ENCODE measurements around the gene TMEM244.

Gene TMEM244, protein sequence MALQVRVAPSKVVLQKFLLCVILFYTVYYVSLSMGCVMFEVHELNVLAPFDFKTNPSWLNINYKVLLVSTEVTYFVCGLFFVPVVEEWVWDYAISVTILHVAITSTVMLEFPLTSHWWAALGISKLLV

GRCh38 chr6:129860908-129861665 lies at the start of gene TMEM244:
Gene TMEM244 (minus strand): TSS chr6:129861315. CDS start chr6:129861188, 127 bp downstream.
- TF ChIP-seq, protein P1, sequence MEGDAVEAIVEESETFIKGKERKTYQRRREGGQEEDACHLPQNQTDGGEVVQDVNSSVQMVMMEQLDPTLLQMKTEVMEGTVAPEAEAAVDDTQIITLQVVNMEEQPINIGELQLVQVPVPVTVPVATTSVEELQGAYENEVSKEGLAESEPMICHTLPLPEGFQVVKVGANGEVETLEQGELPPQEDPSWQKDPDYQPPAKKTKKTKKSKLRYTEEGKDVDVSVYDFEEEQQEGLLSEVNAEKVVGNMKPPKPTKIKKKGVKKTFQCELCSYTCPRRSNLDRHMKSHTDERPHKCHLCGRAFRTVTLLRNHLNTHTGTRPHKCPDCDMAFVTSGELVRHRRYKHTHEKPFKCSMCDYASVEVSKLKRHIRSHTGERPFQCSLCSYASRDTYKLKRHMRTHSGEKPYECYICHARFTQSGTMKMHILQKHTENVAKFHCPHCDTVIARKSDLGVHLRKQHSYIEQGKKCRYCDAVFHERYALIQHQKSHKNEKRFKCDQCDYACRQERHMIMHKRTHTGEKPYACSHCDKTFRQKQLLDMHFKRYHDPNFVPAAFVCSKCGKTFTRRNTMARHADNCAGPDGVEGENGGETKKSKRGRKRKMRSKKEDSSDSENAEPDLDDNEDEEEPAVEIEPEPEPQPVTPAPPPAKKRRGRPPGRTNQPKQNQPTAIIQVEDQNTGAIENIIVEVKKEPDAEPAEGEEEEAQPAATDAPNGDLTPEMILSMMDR (IDR thresholded peaks at IDR 0.05; ENCODE audit: borderline replicate concordance, insufficient read depth, low read depth, low read length): no peak
- H3K4me3 ChIP-seq (ENCODE audit: low read depth, low read length): no peak within 1 kb of the TSS

GRCh38 chr6:129908858-129909257 lies 47.7 kb upstream of the TMEM244 start:
- no peak overlapping the region for H3K4me3 ChIP-seq (ENCODE audit: low read depth, low read length)
- TF ChIP-seq, protein P1 (IDR thresholded peaks at IDR 0.05; ENCODE audit: borderline replicate concordance, insufficient read depth, low read depth, low read length): no peak

GRCh38 chr6:129908356-129908755 lies 47.2 kb upstream of the TMEM244 start:
- no peak overlapping the region for H3K4me3 ChIP-seq (ENCODE audit: low read depth, low read length)
- TF ChIP-seq, protein P1 (IDR thresholded peaks at IDR 0.05; ENCODE audit: borderline replicate concordance, insufficient read depth, low read depth, low read length): no peak

GRCh38 chr6:129906515-129907077 lies 45.5 kb upstream of the TMEM244 start:
- H3K4me3 ChIP-seq (ENCODE audit: low read depth, low read length): no peak overlapping the region

DNA sequence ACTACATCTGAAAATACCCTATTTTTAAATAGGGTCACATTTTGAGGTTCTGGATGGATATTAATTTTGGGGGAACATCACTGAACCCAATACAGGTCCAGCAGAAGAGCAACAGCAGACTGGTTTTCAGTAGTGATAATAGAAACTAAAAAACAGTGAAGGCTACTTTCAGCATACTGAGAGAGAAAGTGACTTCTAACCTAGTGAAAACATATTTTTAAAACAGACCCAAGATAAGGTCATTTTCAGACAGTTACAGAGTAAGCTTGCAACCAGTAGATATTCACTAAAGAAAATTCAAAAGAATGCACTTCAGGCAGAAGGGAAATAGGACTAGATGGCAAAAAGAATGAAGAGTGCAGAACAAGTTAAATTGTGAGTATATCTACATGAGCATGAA lies 42.0 kb upstream of the TMEM244 start:
- H3K4me3 ChIP-seq (ENCODE audit: low read depth, low read length): no peak overlapping the region
- TF ChIP-seq, protein P1 (IDR thresholded peaks at IDR 0.05; ENCODE audit: borderline replicate concordance, insufficient read depth, low read depth, low read length): no peak

More at GRCh38 chr6:129906515-129907077, 45.5 kb upstream of the TMEM244 start:
- TF ChIP-seq, protein P1 (IDR thresholded peaks at IDR 0.05; ENCODE audit: borderline replicate concordance, insufficient read depth, low read depth, low read length): no peak

DNA sequence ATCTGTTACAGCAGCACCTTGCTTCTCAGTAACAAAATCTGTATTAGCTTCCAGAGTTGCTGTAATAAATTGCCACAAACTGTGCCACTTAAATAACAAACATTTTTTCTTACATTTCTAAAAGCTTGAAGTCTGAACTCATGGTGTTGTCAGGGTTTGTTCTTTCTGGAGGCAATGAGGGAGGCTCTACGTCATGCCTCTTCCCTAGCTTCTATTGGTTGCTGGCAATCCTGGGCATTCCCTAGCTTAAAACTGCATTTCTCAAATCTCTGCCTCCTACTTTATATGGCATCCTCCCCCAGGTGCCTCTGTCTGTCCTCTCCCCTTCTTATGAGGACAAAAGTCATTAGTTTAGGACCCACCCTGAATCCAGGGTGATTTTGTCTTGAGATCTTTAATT lies 41.6 kb upstream of the TMEM244 start:
- no peak overlapping the region for H3K4me3 ChIP-seq (ENCODE audit: low read depth, low read length)
- TF ChIP-seq, protein P1 (IDR thresholded peaks at IDR 0.05; ENCODE audit: borderline replicate concordance, insufficient read depth, low read depth, low read length): no peak
